Sigmoid colon (tissue), 7 donors: ENCODE results near the gene NR1H4. TPM values are rescaled to one million over a fixed set of nuclear protein-coding genes. Genes with fewer than 3 reads are reported as not detected.
A peak's percentile ranks its signal among the peaks of the same experiment; 100 is the strongest.

ENCODE experiments used
- DNase-seq: peaks from one replicate; pipeline ENCODE4 v3.0.0-alpha.2; 2019
- H3K27ac ChIP-seq, 4 donors: fragments of 200-600 bp; sonication (generic); one replicate each; pipeline ENCODE4 v1.5.1; 2016 to 2019; ENCODE audit warnings: mild to moderate bottlenecking in 1 of 4
- H3K27me3 ChIP-seq, 3 donors: fragments of 200-600 bp; sonication (generic); one replicate each; pipeline ENCODE4 v1.5.1; 2019; ENCODE audit warnings: mild to moderate bottlenecking in 1 of 3
- H3K36me3 ChIP-seq, 4 donors: fragments of 200-600 bp; sonication (generic); one replicate each; pipeline ENCODE4 v1.5.1; 2016 to 2019
- H3K4me1 ChIP-seq, 4 donors: fragments of 200-600 bp; sonication (generic); one replicate each; pipeline ENCODE4 v1.5.1; 2017 to 2019
- H3K4me3 ChIP-seq, 4 donors: fragments of 200-600 bp; sonication (generic); one replicate each; pipeline ENCODE4 v1.5.1; 2017 to 2019; ENCODE audit warnings: mild to moderate bottlenecking in 2 of 4, moderate library complexity in 1 of 4
- H3K9me3 ChIP-seq, 4 donors: fragments of 200-600 bp in 3 of 4; sonication (generic) in 3 of 4; one replicate each; pipeline versions ENCODE4 v1.5.1 to v1.6.1; 2013 to 2019
- CTCF ChIP-seq, 4 experiments: fragments of 450-650 bp in 3 of 4; fragments of 200-600 bp in 1 of 4; IDR thresholded peaks; one replicate each; pipeline ENCODE4 v1.5.1; 2016 to 2019; ENCODE audit warnings: antibody characterized with exemption in 4 of 4, mild to moderate bottlenecking in 3 of 4, moderate library complexity in 2 of 4
- EP300 ChIP-seq, 4 donors: sonication (generic); formaldehyde crosslinking; IDR thresholded peaks; one replicate each; pipeline ENCODE4 v1.6.1; 2017; ENCODE audit warnings: antibody characterized with exemption in 4 of 4
- POLR2A ChIP-seq, 2 donors: fragments of 450-650 bp; IDR thresholded peaks; one replicate each; pipeline ENCODE4 v1.6.1; 2016; ENCODE audit warnings: antibody characterized with exemption in 2 of 2, mild to moderate bottlenecking in 2 of 2, moderate library complexity in 2 of 2
- POLR2AphosphoS5 ChIP-seq, 4 donors: sonication (generic); formaldehyde crosslinking; IDR thresholded peaks; one replicate each; pipeline ENCODE4 v1.6.1; 2017; ENCODE audit warnings: antibody characterized with exemption in 4 of 4
- WGBS, 2 donors: extraction: QIAGEN DNeasy Blood & Tissue Kit; methylation state at CpG; one replicate each; pipeline ENCODE4 v1.1.7; 2013; 5-methylcytosine and 5-hydroxymethylcytosine counted together
- intact Hi-C: fragments of 100-400 bp; cut with DNase I; formaldehyde crosslinking; loops from one replicate; pipeline ENCODE4 v1.15.1; 2023
- polyA plus RNA-seq, 3 donors: library from polyadenylated mRNA; stranded (reverse); fragments of 200-250 nt; gene quantifications; one replicate each; pipeline ENCODE4 v1.2.3, GENCODE V29; 2013
- total RNA-seq, 4 donors: library from RNA; depleted of rRNA; stranded (reverse); fragments of >200 nt; gene quantifications; one replicate each; pipeline ENCODE4 v1.1.0, GENCODE V29; 2016
- donor health status: healthy with polysubstance abuse.
- donor health status: Bipolar disorder and iron deficiency.
- donor health status: healthy.

The NR1H4 gene
- total and polyA plus RNA-seq, 7 donors, result 4.5 to 43.9 (median 9.6) TPM; not detected in 4

DNA sequence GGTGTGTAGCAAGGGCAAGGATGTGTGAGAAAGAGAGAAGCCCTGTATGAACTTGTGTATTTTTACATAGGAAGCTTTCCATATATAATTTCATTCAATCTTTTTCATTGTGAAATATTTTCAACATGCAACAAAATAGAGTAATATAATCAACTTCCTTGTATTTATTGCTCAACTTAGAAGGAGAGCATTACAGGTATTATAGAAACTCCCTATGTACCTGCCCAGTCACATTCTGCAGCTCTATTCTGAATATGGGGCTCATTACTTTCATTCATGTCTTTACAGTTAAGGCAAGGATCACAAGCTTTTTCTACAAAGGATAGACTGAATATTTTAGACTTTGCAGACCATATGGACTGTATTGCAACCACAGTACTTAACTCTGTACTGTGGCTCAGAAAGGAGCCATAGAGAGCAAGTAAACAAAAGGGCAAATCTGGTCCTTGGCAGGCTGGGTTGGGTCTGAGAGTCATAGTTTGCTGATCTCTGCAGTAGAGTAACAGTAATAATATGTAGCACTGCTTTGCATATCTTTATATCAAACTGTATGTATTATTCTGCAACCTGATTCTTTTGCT, 11.3 kb downstream of the NR1H4 start:
- no peaks in the 10 kb centered on the region for H3K9me3 ChIP-seq
- H3K27ac ChIP-seq, result no peak overlapping the region
- H3K4me1 ChIP-seq, result peaks cover 0 to 17% (median 11%) of the 10 kb centered on the region in 4 donors
- DNase-seq, result no peak
- intact Hi-C loops, result no loop called here
- TF ChIP-seq CTCF (IDR thresholded peaks at IDR 0.05) (no peak), POLR2AphosphoS5 (IDR thresholded peaks at IDR 0.05) (no peak), POLR2A (IDR thresholded peaks at IDR 0.05) (no peak), EP300 (IDR thresholded peaks at IDR 0.05) (no peak)
- H3K27me3 ChIP-seq, result no peaks in the 10 kb centered on the region
- no peaks in the 10 kb centered on the region for H3K36me3 ChIP-seq
- H3K4me3 ChIP-seq, result no peak overlapping the region

DNA sequence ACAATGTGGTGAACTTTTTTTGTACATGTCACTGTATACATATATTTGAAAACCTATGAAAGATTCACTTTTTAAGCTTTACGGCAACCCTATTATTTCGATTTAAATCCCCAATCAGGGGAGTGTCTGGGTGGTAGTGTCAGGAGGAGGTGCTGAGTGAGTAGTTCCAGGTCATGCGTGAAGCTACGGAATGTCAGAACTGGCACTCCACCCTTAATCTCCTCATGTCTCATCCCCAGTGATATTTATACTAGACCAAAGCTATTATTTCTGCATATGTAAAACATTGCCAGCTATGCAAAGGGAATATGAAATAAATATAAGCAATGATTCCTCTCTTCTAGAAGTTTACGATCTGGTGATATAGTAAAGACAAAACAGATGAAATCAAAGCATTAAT, 12.3 kb downstream of the NR1H4 start:
- H3K36me3 ChIP-seq, result no peaks in the 10 kb centered on the region
- TF ChIP-seq POLR2AphosphoS5 (IDR thresholded peaks at IDR 0.05) (no peak), EP300 (IDR thresholded peaks at IDR 0.05) (no peak), POLR2A (IDR thresholded peaks at IDR 0.05) (no peak), CTCF (IDR thresholded peaks at IDR 0.05) (no peak)
- intact Hi-C loops, result no loop called here
- H3K27ac ChIP-seq, result no peak overlapping the region
- H3K27me3 ChIP-seq, result no peaks in the 10 kb centered on the region
- peaks cover 0 to 24% (median 18%) of the 10 kb centered on the region in 4 donors for H3K4me1 ChIP-seq
- no peak overlapping the region for H3K4me3 ChIP-seq
- no peaks in the 10 kb centered on the region for H3K9me3 ChIP-seq
- no peak for DNase-seq
- 82 to 96% methylated on average over 5 of the region's 5 CpGs for WGBS, 2 donors

DNA sequence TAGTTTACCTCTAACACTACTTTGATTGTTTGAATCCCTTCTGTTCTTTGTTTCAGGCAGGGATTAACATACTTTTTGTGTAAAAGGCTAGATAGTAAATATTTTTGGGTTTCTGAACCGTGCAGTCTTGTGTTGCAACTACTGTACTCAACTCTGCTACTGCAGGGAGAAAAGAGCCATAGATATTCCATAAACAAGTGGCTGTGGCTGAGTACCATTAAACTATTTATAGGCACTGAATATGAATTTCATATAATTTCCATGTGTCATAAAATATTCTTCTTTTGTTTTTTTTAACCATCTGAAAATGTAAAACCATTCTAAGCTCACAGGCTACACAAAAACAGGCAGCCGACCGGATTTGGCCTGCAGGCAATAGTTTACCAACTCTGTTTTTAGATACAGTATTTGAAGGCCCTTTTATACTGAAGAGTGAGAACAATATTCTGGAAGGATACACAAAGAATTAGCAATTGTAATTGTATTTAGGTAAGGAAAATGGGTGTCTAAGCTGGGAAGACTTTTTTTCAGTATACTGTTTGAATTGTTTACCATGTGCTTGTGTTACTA, 15.7 kb downstream of the NR1H4 start:
- H3K4me1 ChIP-seq, result peaks cover 0 to 24% (median 18%) of the 10 kb centered on the region in 4 donors
- no peaks in the 10 kb centered on the region for H3K27me3 ChIP-seq
- TF ChIP-seq EP300 (IDR thresholded peaks at IDR 0.05), result no peak
- no peak for TF ChIP-seq POLR2A (IDR thresholded peaks at IDR 0.05)
- no peak for TF ChIP-seq POLR2AphosphoS5 (IDR thresholded peaks at IDR 0.05)
- no peak for TF ChIP-seq CTCF (IDR thresholded peaks at IDR 0.05)
- 67 to 78% methylated on average over 3 of the region's 3 CpGs for WGBS, 2 donors
- H3K9me3 ChIP-seq, result no peaks in the 10 kb centered on the region
- intact Hi-C loops, result no loop called here
- H3K27ac ChIP-seq, result peak overlapping the region in 3 of 4 donors; percentile 29 to 44 (median 41)
- no peaks in the 10 kb centered on the region for H3K36me3 ChIP-seq
- H3K4me3 ChIP-seq, result no peak overlapping the region
- DNase-seq, result no peak

DNA sequence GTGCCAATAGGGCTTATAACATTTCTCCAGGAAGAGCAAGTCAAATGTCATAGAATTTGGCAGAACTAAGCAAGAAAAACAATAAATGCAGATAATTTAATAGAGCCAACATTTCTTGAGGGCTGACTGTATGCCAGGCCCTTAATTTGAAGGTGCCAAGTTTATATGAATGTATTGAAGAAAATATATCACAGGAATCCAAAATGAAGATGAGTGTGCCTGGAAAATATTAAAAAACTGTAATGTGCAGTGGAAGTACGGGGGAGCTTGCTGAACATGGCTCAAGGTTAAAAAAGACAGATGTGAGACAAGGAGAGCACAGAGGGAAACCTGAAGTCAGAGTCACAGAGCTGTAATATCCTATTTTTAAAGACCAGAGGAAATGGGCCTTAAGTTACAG, 16.4 kb downstream of the NR1H4 start:
- intact Hi-C loops, result no loop called here

More for the DNA sequence above, 16.4 kb downstream of the NR1H4 start:
- TF ChIP-seq POLR2A (IDR thresholded peaks at IDR 0.05), result no peak
- TF ChIP-seq POLR2AphosphoS5 (IDR thresholded peaks at IDR 0.05), result peak in 1 of 4 donors; percentile 5
- no peak for TF ChIP-seq EP300 (IDR thresholded peaks at IDR 0.05)
- no peak for TF ChIP-seq CTCF (IDR thresholded peaks at IDR 0.05)
- Histone ChIP-seq H3K27me3 (no peaks in the 10 kb centered on the region), H3K9me3 (no peaks in the 10 kb centered on the region), H3K4me1 (peaks cover 0 to 24% (median 18%) of the 10 kb centered on the region in 4 donors), H3K27ac (peak overlapping the region in 3 of 4 donors; percentile 29 to 44 (median 41)), H3K4me3 (no peak overlapping the region), H3K36me3 (no peaks in the 10 kb centered on the region)
- WGBS, 2 donors, result 73 to 83% methylated on average over 1 of the region's 1 CpG
- no peak for DNase-seq
